Measurements from ENCODE around the gene ZNF470.
A peak's percentile ranks its signal among the peaks of the same experiment; 100 is the strongest.

The ZNF470 gene

DNA sequence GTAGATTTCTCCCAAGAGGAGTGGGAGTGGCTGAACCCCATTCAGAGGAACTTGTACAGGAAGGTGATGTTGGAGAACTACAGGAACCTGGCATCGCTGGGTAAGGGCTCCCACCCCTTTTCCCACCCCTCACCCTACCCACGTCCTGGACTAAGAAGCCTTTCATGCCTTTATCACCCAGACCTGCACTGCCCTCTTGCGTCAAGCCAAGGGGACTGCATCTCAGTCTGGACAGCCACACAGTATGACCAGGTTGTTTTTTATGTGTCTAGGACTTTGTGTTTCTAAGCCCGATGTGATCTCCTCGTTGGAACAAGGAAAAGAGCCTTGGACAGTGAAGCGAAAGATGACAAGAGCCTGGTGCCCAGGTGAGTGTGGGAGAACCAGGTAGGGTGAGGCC, 19.7 kb upstream of the ZNF470 start:
- H3K4me3 ChIP-seq (replicated peaks in 1 of 2; ENCODE audit: low read depth in 2 of 2, low read length in 2 of 2): no peak overlapping the region
- TF ChIP-seq, protein P1, sequence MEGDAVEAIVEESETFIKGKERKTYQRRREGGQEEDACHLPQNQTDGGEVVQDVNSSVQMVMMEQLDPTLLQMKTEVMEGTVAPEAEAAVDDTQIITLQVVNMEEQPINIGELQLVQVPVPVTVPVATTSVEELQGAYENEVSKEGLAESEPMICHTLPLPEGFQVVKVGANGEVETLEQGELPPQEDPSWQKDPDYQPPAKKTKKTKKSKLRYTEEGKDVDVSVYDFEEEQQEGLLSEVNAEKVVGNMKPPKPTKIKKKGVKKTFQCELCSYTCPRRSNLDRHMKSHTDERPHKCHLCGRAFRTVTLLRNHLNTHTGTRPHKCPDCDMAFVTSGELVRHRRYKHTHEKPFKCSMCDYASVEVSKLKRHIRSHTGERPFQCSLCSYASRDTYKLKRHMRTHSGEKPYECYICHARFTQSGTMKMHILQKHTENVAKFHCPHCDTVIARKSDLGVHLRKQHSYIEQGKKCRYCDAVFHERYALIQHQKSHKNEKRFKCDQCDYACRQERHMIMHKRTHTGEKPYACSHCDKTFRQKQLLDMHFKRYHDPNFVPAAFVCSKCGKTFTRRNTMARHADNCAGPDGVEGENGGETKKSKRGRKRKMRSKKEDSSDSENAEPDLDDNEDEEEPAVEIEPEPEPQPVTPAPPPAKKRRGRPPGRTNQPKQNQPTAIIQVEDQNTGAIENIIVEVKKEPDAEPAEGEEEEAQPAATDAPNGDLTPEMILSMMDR (IDR thresholded peaks at IDR 0.05; ENCODE audit: low read depth, low read length): peak; percentile 28
- no peak for DNase-seq (ENCODE audit: low read depth in 2 of 2)

DNA sequence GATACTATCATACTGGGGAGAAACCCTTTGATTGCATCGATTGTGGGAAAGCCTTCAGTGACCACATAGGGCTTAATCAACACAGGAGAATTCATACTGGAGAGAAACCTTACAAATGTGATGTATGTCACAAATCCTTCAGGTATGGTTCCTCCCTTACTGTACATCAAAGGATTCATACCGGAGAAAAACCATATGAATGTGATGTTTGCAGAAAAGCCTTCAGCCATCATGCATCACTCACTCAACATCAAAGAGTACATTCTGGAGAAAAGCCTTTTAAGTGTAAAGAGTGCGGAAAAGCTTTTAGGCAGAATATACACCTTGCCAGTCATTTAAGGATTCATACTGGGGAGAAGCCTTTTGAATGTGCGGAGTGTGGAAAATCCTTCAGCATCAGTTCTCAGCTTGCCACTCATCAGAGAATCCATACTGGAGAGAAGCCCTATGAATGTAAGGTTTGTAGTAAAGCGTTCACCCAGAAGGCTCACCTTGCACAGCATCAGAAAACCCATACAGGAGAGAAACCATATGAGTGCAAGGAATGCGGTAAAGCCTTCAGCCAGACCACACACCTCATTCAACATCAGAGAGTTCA, 12.9 kb upstream of the ZNF470 start:
- H3K4me3 ChIP-seq (replicated peaks in 1 of 2; ENCODE audit: low read depth in 2 of 2, low read length in 2 of 2): no peak overlapping the region
- TF ChIP-seq, protein P1 (IDR thresholded peaks at IDR 0.05; ENCODE audit: low read depth, low read length): no peak
- DNase-seq (ENCODE audit: low read depth in 2 of 2): no peak

DNA sequence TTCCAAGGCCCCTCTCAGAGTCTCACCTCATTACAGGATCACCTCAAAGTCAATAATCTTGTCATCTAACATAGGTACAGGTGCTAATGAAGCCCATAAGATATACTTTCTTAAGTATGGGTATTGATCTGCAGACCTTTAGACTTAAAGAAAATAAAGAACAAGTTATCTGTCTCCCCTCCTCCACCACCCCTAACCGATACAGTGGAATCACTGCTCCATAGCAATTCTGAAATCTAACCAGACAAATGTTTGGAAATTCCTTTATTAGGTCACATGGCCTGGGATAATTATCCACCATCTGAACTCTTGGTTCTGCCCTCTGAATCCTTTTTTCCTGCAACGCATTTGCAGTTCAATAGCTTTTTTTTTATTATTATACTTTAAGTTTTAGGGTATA, 4.5 kb upstream of the ZNF470 start:
- TF ChIP-seq, protein P1 (IDR thresholded peaks at IDR 0.05; ENCODE audit: low read depth, low read length): no peak
- DNase-seq (ENCODE audit: low read depth in 2 of 2): no peak
- H3K4me3 ChIP-seq (replicated peaks in 1 of 2; ENCODE audit: low read depth in 2 of 2, low read length in 2 of 2): no peak overlapping the region

DNA sequence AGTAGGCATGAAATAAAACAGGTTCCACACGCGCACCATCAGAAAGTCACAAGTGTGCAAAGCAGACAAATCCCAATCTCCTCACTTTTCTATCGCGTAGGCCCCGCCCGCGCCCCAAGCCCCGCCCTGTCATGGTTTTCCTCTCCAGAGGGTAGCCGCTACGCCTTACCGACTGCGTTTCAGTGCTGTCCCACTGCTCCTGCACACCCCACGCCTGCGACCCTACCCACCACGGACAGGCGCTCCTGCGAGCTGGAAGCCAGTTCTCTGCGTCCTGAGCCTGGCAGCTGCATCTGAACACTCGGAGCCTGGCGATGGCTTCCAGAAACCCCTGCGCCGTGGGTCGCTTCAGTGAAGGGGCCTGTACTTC, 379 bp upstream of the ZNF470 start:
- DNase-seq (ENCODE audit: low read depth in 2 of 2): peak; percentile 44 to 51
- TF ChIP-seq, protein P1 (IDR thresholded peaks at IDR 0.05; ENCODE audit: low read depth, low read length): no peak
- H3K4me3 ChIP-seq (replicated peaks in 1 of 2; ENCODE audit: low read depth in 2 of 2, low read length in 2 of 2): peak overlapping the region; percentile 83 to 96

DNA sequence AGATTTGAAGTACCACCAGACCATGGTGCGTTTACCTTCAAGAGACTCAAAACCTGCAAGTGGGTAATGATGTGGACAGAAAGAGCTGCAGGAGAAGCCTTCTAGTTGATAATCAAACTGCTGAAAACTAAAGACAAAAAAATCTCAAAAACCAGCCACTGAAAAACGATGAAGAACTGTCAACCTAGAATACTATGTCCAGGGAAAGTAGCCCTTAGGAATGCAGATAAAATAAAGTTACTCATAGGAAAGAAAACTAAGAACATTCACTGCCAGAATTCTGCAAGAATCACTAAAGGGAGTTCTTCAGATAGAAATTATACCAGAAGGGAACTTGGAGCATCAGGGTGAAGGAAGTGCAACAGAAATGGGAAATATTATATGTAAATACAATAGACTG, 5.3 kb downstream of the ZNF470 start:
- no peak for DNase-seq (ENCODE audit: low read depth in 2 of 2)
- TF ChIP-seq, protein P1 (IDR thresholded peaks at IDR 0.05; ENCODE audit: low read depth, low read length): no peak
- no peak overlapping the region for H3K4me3 ChIP-seq (replicated peaks in 1 of 2; ENCODE audit: low read depth in 2 of 2, low read length in 2 of 2)

DNA sequence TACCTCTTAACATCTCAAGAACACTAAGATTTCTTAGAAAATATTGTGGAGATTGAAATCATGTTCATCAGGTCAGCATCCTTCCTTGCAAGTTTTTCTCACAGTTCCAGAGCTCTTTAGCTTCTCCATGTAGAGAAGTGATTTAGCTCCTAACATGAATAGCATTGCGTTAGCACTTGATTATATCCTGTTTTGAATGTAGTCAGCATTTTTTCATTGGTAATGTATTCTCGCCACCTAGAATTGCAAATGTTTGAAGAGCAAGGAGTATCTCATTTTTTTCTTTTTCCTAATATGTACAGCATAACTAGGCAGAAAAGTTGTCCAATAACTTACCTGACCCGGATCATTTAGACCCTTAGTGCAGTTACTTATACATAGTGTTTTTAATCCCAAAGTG, 6.6 kb downstream of the ZNF470 start:
- no peak for DNase-seq (ENCODE audit: low read depth in 2 of 2)
- no peak overlapping the region for H3K4me3 ChIP-seq (replicated peaks in 1 of 2; ENCODE audit: low read depth in 2 of 2, low read length in 2 of 2)
- TF ChIP-seq, protein P1 (IDR thresholded peaks at IDR 0.05; ENCODE audit: low read depth, low read length): no peak
